ENCODE measurements around the gene SLC9C2.
"Not testable (repeated sequence)": the region's sequence is repeated elsewhere in the genome, so short reads cannot be mapped to it uniquely, and the experiment has no call there.

The SLC9C2 gene, protein sequence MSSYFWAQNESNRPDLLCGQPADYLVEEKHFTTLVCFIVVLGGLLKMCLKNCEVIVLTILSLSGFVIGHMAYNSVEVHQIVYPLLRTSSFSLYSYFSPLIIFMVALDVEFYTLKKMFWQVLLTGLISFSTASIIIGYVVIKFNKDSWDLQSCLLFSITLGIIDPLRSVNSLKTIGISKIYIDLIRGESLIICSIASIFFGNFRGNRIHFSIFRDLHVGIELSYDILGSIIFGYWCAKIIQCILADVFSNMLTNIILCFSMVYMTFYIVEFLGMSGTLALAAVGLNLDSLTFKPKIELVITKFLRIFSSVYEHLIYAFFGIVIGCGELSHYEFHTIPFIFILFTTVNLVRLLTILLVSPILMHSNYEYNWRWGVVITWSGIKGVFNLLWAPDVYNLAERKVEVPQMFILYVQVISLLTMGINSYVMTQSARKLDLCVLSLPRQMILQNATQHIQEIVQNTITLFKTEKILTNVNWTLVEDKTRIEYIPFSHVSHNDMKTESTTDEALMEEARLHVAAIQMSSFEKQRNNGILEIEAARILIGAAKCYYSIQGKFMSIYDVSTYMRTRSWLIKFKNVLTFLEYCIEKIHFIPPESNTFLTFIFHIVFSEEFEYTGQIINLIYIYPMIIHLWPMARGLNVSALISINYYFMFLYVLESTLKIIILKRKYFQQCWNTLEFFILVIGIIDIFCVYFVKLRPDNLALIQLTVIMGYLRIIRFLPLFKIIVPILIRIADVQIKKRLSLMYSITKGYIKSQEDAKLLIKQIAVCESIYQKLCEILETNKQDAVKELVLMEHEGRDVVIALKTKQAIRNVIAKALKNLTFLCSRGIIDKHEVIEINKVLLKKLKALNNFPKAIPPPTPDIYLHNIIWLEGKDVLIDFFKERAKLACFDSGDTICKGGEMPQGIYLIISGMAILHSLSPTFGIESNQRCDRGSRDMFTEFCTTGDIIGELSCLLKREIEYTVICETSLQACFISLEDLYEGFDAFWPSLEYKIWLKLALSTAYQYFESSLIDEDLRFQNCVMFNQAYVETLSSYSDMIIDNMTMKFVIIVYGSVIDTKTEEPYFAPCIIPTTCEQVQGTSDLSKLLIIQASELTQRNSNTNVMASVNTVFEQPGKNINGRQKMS

DNA sequence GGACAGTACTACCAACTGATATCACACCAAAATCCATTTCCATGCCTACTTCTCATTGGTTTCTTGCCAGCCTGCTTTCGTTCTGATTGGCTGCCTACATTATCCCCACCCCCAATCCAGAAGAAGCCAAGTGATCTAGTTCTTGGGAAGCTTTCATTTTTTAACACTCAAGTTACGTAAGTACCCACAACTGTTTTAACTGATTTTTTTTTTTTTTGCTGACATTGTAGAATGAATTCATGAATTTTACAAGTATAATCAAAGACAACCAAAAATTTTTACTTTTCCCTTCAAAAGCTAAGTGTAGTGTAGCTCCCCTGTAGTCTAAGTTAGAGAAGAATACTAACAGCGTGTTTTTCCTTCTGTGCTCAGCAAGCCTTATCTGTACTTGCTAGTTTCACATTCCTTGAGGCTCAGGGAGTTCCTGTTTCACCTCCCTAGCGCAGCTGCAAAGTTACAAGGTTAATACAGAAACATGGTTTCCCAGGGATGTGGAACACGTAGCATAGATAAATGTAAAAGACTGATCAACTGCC lies at the start of gene SLC9C2:
SLC9C2 (minus strand) TSS at position 17 of the 536 bp plus-strand sequence. CDS start 1,296 bp downstream, outside the sequence.
- no peak for TF ChIP-seq JUND (IDR thresholded peaks at IDR 0.05; ENCODE audit: low read depth)
- DNase-seq (ENCODE audit: low read depth in 1 of 2, low spot score in 1 of 2) = peak in 1 of 2 experiments; percentile 23
- in situ Hi-C loops (cut with HindIII; ENCODE audit: low pct_unique_long_range_greater_than_20kb, low sequenced_read_pairs) = no loop called here

- in situ Hi-C loops (cut with HindIII; ENCODE audit: low pct_unique_long_range_greater_than_20kb, low sequenced_read_pairs) = no loop called here
- TF ChIP-seq JUND (IDR thresholded peaks at IDR 0.05; ENCODE audit: low read depth) = no peak
- DNase-seq (ENCODE audit: low read depth in 1 of 2, low spot score in 1 of 2) = no peak
These were observed 46.2 kb upstream of the SLC9C2 start for GRCh38 chr1:173648880-173649605.

GRCh38 chr1:173646656-173647055 lies 43.8 kb upstream of the SLC9C2 start:
- DNase-seq (ENCODE audit: low read depth in 1 of 2, low spot score in 1 of 2) = no peak
- in situ Hi-C loops (cut with HindIII; ENCODE audit: low pct_unique_long_range_greater_than_20kb, low sequenced_read_pairs) = no loop called here
- no peak for TF ChIP-seq JUND (IDR thresholded peaks at IDR 0.05; ENCODE audit: low read depth)

DNA sequence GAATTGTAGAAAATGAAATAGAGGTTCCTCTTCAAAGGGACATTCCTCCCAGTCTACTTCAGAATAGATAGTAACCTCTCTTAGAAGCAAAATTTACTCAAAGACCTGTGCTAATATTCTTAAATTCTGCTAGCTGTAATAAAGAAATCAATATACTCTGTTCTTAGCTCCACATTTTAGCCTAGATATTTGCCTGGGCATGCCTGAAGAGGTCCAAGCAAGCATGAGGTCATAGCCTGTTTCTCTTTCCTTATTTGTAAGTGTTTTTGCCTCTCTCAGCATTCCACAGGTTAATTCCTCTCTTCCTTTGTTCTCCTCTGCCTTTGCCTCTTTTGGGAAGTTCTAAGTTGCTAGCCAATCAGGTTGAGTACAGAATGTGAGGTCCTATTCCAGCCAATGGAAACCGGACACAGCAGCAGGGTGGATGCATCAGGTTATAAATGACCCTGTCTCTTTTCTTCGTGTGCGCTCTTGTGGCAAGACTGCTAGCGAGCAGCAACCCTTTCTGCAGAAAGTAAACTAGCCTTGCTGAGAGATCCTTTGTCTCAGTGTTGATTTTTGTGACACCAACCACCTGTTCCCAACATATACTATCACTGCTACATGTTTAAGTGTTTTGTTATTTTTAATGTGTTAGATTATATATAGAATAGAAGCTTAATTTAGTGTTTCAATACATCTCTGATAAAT lies 39.7 kb upstream of the SLC9C2 start:
- DNase-seq (ENCODE audit: low read depth in 1 of 2, low spot score in 1 of 2); in situ Hi-C loops (cut with HindIII; ENCODE audit: low pct_unique_long_range_greater_than_20kb, low sequenced_read_pairs): not testable (repeated sequence)

DNA sequence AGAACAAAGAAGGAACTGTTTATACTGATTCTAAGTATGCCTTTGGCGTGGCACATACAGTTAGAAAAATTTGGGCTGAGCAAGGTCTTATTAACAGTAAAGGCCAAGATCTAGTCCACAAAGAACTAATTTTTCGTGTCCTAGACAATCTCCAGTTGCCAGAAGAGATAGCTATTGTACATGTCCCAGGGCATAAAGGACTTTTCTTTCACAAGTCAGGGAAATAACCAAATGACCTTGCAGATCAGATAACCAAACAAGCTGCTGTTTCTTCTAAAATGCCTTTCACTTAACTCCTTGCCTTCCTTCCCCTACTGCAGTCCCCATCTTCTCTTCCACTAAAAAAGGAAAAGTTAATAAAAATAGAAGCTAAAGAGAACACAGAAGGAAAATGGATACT lies 36.2 kb upstream of the SLC9C2 start:
- DNase-seq (ENCODE audit: low read depth in 1 of 2, low spot score in 1 of 2) = no peak
- in situ Hi-C loops (cut with HindIII; ENCODE audit: low pct_unique_long_range_greater_than_20kb, low sequenced_read_pairs) = no loop called here
- TF ChIP-seq JUND (IDR thresholded peaks at IDR 0.05; ENCODE audit: low read depth) = no peak

DNA sequence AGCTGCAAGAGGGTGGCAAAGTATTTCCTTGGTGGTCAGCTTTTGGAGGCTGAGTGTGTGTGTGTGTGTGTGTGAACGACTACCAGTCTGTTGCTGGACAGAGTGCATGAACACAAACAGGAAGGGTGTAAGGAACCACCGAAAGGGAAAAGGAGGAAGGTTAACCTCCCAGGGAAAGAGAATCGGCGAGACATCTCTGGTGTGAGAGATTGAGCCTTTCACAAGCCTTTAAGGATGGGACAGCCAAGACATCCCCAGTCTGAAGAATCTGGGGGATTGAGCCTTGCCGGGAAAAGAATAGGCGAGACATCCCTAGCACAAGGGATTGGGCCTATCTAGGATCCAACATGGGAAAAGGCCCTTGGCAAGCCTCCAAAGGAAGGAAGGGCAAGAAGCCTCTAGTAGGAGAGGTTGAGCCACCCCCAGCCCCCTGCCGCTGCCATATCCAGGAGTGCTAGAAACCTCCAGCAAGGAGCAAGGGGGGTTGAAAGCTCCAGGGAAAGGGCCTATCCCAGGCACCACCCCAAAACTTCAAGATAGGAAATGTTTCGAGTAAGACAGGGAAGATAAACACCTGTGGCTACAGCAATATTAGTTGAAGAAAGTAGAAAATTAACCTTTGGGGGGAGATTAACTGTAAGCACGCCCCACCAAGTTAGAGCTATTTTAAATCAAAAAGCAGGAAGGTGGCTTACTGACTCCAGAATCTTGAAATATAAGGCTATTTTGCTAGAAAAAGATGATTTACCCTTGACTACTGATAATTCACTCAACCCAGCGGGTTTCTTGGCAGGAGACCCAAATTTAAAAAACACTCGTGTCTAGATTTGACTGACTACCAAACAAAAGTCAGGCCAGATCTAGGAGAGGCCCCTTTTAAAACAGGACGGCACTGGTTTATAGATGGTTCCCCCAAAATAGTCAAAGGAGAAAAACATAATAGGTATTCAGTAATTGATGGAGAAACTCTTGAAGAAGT lies 35.5 kb upstream of the SLC9C2 start:
- DNase-seq (ENCODE audit: low read depth in 1 of 2, low spot score in 1 of 2) = no peak
- TF ChIP-seq JUND (IDR thresholded peaks at IDR 0.05; ENCODE audit: low read depth) = no peak
- in situ Hi-C loops (cut with HindIII; ENCODE audit: low pct_unique_long_range_greater_than_20kb, low sequenced_read_pairs) = no loop called here

DNA sequence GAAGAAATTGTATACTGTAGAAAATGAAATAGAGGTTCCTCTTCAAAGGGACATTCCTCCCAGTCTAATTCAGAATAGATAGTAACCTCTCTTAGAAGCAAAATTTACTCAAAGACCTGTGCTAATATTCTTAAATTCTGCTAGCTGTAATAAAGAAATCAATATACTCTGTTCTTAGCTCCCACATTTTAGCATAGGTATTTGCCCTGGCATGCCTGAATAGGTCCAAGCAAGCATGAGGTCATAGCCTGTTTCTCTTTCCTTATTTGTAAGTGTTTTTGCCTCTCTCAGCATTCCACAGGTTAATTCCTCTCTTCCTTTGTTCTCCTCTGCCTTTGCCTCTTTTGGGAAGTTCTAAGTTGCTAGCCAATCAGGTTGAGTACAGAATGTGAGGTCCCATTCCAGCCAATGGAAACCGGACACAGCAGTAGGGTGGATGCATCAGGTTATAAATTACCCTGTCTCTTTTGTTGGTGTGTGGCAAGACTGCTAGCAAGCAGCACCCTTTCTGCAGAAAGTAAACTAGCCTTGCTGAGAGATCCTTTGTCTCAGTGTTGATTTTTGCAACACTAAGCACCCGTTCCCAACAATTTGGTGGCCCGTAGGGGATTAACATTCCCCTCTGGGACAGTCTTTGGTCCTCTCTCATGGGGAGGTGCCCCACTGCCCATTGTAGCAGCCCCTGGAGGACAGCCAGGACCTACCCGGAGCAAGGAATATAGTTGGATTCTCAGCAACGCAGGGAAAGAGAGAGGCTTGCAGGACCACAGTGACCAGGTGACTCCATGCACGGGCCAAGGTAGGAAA lies 34.6 kb upstream of the SLC9C2 start:
- DNase-seq (ENCODE audit: low read depth in 1 of 2, low spot score in 1 of 2); in situ Hi-C loops (cut with HindIII; ENCODE audit: low pct_unique_long_range_greater_than_20kb, low sequenced_read_pairs): not testable (repeated sequence)

- no peak for TF ChIP-seq JUND (IDR thresholded peaks at IDR 0.05; ENCODE audit: low read depth)
- in situ Hi-C loops (cut with HindIII; ENCODE audit: low pct_unique_long_range_greater_than_20kb, low sequenced_read_pairs) = no loop called here
- no peak for DNase-seq (ENCODE audit: low read depth in 1 of 2, low spot score in 1 of 2)
These were observed 32.2 kb upstream of the SLC9C2 start, which contains the start of gene TEX50 for GRCh38 chr1:173635116-173635515. Gene TEX50 (plus strand): TSS chr1:173635338. CDS start chr1:173635522, 184 bp downstream.

- no peak for DNase-seq (ENCODE audit: low read depth in 1 of 2, low spot score in 1 of 2)
- in situ Hi-C loops (cut with HindIII; ENCODE audit: low pct_unique_long_range_greater_than_20kb, low sequenced_read_pairs) = no loop called here
- no peak for TF ChIP-seq JUND (IDR thresholded peaks at IDR 0.05; ENCODE audit: low read depth)
These were observed 26.0 kb upstream of the SLC9C2 start for GRCh38 chr1:173628888-173629287.

- TF ChIP-seq JUND (IDR thresholded peaks at IDR 0.05; ENCODE audit: low read depth) = no peak
- no peak for DNase-seq (ENCODE audit: low read depth in 1 of 2, low spot score in 1 of 2)
- in situ Hi-C loops (cut with HindIII; ENCODE audit: low pct_unique_long_range_greater_than_20kb, low sequenced_read_pairs) = no loop called here
These were observed 24.4 kb upstream of the SLC9C2 start for GRCh38 chr1:173627269-173627668.
